Mucosa of descending colon (tissue), 3 donors: ENCODE measurements around the gene APLP1. TPM values are rescaled to one million over a fixed set of nuclear protein-coding genes. Genes with fewer than 3 reads are reported as not detected.

ENCODE experiments used
- ATAC-seq: fragments of 200-7000 bp; cut with Tn5 transposase; one replicate; pipeline ENCODE4 v1.9.1; 2020; ENCODE audit warnings: mild to moderate bottlenecking, moderate library complexity
- DNase-seq, 3 donors: peaks; one replicate each; pipeline ENCODE4 v3.0.0-alpha.2; 2020
- H3K36me3 ChIP-seq: fragments of 200-600 bp; one replicate; pipeline ENCODE4 v1.8.0; 2021; ENCODE audit warnings: low read depth, mild to moderate bottlenecking
- H3K4me1 ChIP-seq: fragments of 200-600 bp; one replicate; pipeline ENCODE4 v1.8.0; 2021; ENCODE audit warnings: low read depth, mild to moderate bottlenecking
- H3K4me3 ChIP-seq: fragments of 200-600 bp; one replicate; pipeline ENCODE4 v1.8.0; 2021; ENCODE audit warnings: mild to moderate bottlenecking
- H3K9me3 ChIP-seq: fragments of 200-600 bp; one replicate; pipeline ENCODE4 v1.8.0; 2021; ENCODE audit warnings: mild to moderate bottlenecking
- CTCF ChIP-seq: fragments of 200-600 bp; IDR thresholded peaks from one replicate; pipeline ENCODE4 v1.8.0; 2022; ENCODE audit warnings: antibody characterized with exemption, mild to moderate bottlenecking
- intact Hi-C, 2 donors: fragments of 100-400 bp; cut with DNase I in 1 of 2; cut with micrococcal nuclease in 1 of 2; formaldehyde crosslinking; loops; one replicate each; pipeline versions ENCODE4 v1.11.0 to v1.11.1; 2022; cut with DNase I, micrococcal nuclease
- total RNA-seq, 3 donors: library from RNA; stranded (reverse); fragmentation: NEBNext Ultra II Directional in 2 of 3; extraction: Animal tissue kit (Norgen Biotek cat#: 25700) in 2 of 3; gene quantifications; one replicate each; pipeline versions ENCODE4 v1.2.1 to v1.2.4, GENCODE V29; 2021 to 2023
- donor health status: DM: no; HTN: no; CAD: no; lungs with moderate emphysema.
- donor health status: DM: no; HTN: no; CAD: no.
- donor health status: DM: no; HTN: yes; CAD: no.

APLP1 gene
- total RNA-seq, 3 donors from 2014 or later, result 1.6 to 13.2 (median 1.9) TPM

GRCh38 chr19:35856546-35857149 is 11.7 kb upstream of the APLP1 start, which contains the start of gene KIRREL2:
Gene KIRREL2, plus strand, starts transcription at chr19:35856911. Its CDS starts 209 bp downstream, at chr19:35857120.
- DNase-seq (no peak), ATAC-seq (peak; percentile 35)
- H3K4me1 ChIP-seq, result no peaks in the 10 kb centered on the region
- H3K4me3 ChIP-seq, result no peak within 1 kb of the TSS
- intact Hi-C loops, result no loop called here
- TF ChIP-seq CTCF, result no peak
- no peaks in the 10 kb centered on the region for H3K9me3 ChIP-seq
- no peaks in the 10 kb centered on the region for H3K36me3 ChIP-seq

DNA sequence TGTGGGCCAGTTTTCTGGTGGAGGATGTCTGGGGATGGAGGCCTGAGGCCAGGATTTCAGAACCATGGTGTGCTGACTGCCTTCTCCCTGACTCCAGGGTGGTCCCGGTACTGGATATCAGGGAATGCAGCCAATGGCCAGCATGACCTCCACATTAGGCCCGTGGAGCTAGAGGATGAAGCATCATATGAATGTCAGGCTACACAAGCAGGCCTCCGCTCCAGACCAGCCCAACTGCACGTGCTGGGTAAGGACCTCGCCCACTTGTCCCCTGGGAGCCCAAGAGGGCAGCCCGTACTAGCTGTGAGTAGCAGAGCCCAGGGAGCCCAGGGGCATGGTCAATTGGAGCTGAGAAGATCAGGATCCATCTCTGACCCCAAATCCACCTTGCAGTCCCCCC is 10.1 kb upstream of the APLP1 start:
- no peak for TF ChIP-seq CTCF
- Histone ChIP-seq H3K4me3 (no peak overlapping the region), H3K4me1 (no peaks in the 10 kb centered on the region), H3K36me3 (no peaks in the 10 kb centered on the region), H3K9me3 (no peaks in the 10 kb centered on the region)
- DNase-seq (no peak), ATAC-seq (no peak)
- intact Hi-C loops, result no loop called here

GRCh38 chr19:35859414-35859813 is 9.0 kb upstream of the APLP1 start:
- Histone ChIP-seq H3K36me3 (no peaks in the 10 kb centered on the region), H3K4me3 (no peak overlapping the region), H3K4me1 (no peaks in the 10 kb centered on the region), H3K9me3 (no peaks in the 10 kb centered on the region)
- ATAC-seq, result peak; percentile 20
- no peak for DNase-seq
- no peak for TF ChIP-seq CTCF
- intact Hi-C loops, result no loop called here

GRCh38 chr19:35860436-35860817 is 7.9 kb upstream of the APLP1 start:
- TF ChIP-seq CTCF, result no peak
- Histone ChIP-seq H3K4me3 (no peak overlapping the region), H3K4me1 (no peaks in the 10 kb centered on the region), H3K36me3 (no peaks in the 10 kb centered on the region), H3K9me3 (no peaks in the 10 kb centered on the region)
- DNase-seq (no peak), ATAC-seq (no peak)
- intact Hi-C loops, result no loop called here

DNA sequence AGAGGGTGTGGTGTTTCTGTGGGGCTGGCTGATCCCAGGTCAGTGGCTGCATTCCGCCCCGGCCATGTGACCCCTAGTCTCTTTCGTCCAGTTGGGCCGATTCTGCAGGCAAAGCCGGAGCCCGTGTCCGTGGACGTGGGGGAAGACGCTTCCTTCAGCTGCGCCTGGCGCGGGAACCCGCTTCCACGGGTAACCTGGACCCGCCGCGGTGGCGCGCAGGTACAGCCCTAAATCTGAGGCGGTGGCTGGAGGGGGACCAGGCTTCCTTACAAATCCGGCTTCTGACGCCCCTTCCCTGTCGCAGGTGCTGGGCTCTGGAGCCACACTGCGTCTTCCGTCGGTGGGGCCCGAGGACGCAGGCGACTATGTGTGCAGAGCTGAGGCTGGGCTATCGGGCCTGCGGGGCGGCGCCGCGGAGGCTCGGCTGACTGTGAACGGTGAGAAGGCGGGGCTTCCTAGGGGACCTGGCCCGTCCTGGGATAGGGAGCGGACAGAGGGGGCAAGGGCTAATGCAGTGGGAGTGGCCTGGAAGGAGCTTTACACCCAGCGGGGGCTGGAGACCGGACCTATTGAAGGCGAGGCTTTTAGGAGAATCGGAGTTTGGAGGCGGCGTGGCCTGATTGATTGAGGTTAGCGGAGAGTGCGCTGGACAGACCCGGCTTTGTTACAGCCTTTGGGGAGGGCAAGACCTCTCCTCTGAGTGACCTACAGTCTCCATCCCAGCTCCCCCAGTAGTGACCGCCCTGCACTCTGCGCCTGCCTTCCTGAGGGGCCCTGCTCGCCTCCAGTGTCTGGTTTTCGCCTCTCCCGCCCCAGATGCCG is 7.3 kb upstream of the APLP1 start:
- DNase-seq, result no peak
- intact Hi-C loops, result no loop called here
- no peak for TF ChIP-seq CTCF
- Histone ChIP-seq H3K4me1 (no peaks in the 10 kb centered on the region), H3K4me3 (no peak overlapping the region), H3K9me3 (no peaks in the 10 kb centered on the region), H3K36me3 (no peaks in the 10 kb centered on the region)
- peak; percentile 57 for ATAC-seq
